GM12878 (cell line): ENCODE measurements around the gene TIMM17A. TPM values are rescaled to one million over a fixed set of nuclear protein-coding genes. Genes with fewer than 3 reads are reported as not detected.
A peak's percentile ranks its signal among the peaks of the same experiment; 100 is the strongest.

ENCODE experiments used
- ATAC-seq: fragments of 200-7000 bp; cut with Tn5 transposase; 3 replicates; pipeline ENCODE4 v1.9.1; 2020; ENCODE audit warnings: mild to moderate bottlenecking, moderate library complexity
- BruUV-seq: library from RNA; stranded (reverse); fragments of 400-500 nt; replicated peaks from 2 replicates; lab custom pipeline; 2021; lab: Mats Ljungman, UMichigan
- CTCF ChIA-PET: fragments of 300-600 bp; sonication (Branson Sonifier 250); formaldehyde crosslinking; extraction: SDS; loops from one replicate; lab custom pipeline; 2021; ENCODE audit warnings: inconsistent platforms; lab: Yijun Ruan, JAX
- POLR2A ChIA-PET: fragments of 350-600 bp; formaldehyde crosslinking; extraction: SDS; loops from one replicate; lab custom pipeline; 2021; ENCODE audit warnings: inconsistent platforms; lab: Charles Lee
- RAD21 ChIA-PET: fragments of 300-600 bp; sonication (Branson Sonifier 250); formaldehyde crosslinking; loops from one replicate; lab custom pipeline; 2023; ENCODE audit warnings: antibody characterized with exemption; ENCODE audit not compliant: unreplicated experiment; lab: Charles Lee
- SMC1A ChIA-PET: fragments of 300-600 bp; sonication (Branson Sonifier 250); formaldehyde crosslinking; loops from one replicate; lab custom pipeline; 2023; ENCODE audit not compliant: unreplicated experiment, uncharacterized antibody; lab: Charles Lee
- DNase-seq: peaks from one replicate; pipeline ENCODE4 v3.0.0-alpha.2; 2011; ENCODE audit warnings: low read depth, low spot score
- FAIRE-seq: peaks from 3 replicates; lab custom pipeline; 2011; peaks lifted over from hg19 to GRCh38; lab: Jason Lieb, UNC
- H2AFZ ChIP-seq: 2 replicates; pipeline ENCODE4 v1.6.0; 2011; ENCODE audit warnings: low read depth, low read length, control low read depth; ENCODE audit not compliant: control insufficient read depth
- H3K27ac ChIP-seq: 2 replicates; pipeline ENCODE4 v1.5.1; 2011; ENCODE audit warnings: control low read depth; ENCODE audit not compliant: control insufficient read depth, insufficient read depth
- H3K27me3 ChIP-seq, 2 experiments: replicated peaks in 1 of 2; 2 replicates each; pipeline versions ENCODE4 v1.6.0 to v1.6.1; 2011; ENCODE audit warnings: low read length in 1 of 2; ENCODE audit not compliant: control insufficient read depth in 2 of 2, insufficient read depth in 2 of 2
- H3K36me3 ChIP-seq, 2 experiments: 2 replicates each; pipeline ENCODE4 v1.5.1; 2011; ENCODE audit warnings: low read length in 1 of 2; ENCODE audit not compliant: control insufficient read depth in 2 of 2, insufficient read depth in 2 of 2
- H3K4me1 ChIP-seq: 2 replicates; pipeline ENCODE4 v1.6.1; 2011; ENCODE audit warnings: mild to moderate bottlenecking, low read length, moderate library complexity, mixed read lengths; ENCODE audit not compliant: control insufficient read depth, insufficient read depth
- H3K4me2 ChIP-seq: 2 replicates; pipeline ENCODE4 v1.6.0; 2011; ENCODE audit warnings: control low read depth; ENCODE audit not compliant: control insufficient read depth, insufficient read depth
- H3K4me3 ChIP-seq: fragments of 200-600 bp; sonication (generic); 2 replicates; pipeline ENCODE4 v1.5.1; 2016
- H3K79me2 ChIP-seq: 2 replicates; pipeline ENCODE4 v1.6.0; 2011; ENCODE audit warnings: low read length; ENCODE audit not compliant: control insufficient read depth, insufficient read depth
- H3K9ac ChIP-seq: 2 replicates; pipeline ENCODE4 v1.8.0; 2011; ENCODE audit warnings: low read length, control low read depth, mixed read lengths; ENCODE audit not compliant: control insufficient read depth, insufficient read depth
- H3K9me3 ChIP-seq: replicated peaks from 3 replicates; pipeline ENCODE4 v1.5.1; 2011; ENCODE audit warnings: mild to moderate bottlenecking, low read length; ENCODE audit not compliant: control insufficient read depth, insufficient read depth
- H4K20me1 ChIP-seq: 2 replicates; pipeline ENCODE4 v1.6.0; 2011; ENCODE audit not compliant: control insufficient read depth, insufficient read depth
- BACH1 ChIP-seq: fragments of 450-650 bp; IDR thresholded peaks from 2 replicates; pipeline ENCODE4 v1.6.1; 2017; ENCODE audit warnings: mild to moderate bottlenecking, borderline replicate concordance
- GABPA ChIP-seq: IDR thresholded peaks from 2 replicates; pipeline ENCODE4 v1.6.1; 2014; ENCODE audit warnings: antibody characterized with exemption, low read depth, mild to moderate bottlenecking, inconsistent platforms
- GATAD2B ChIP-seq: fragments of 450-650 bp; conservative IDR thresholded peaks from 2 replicates; pipeline ENCODE4 v1.6.1; 2017; ENCODE audit warnings: low read depth, mild to moderate bottlenecking, moderate library complexity
- IKZF1 ChIP-seq: fragments of 450-650 bp; conservative IDR thresholded peaks from 2 replicates; pipeline ENCODE4 v1.6.1; 2017; ENCODE audit warnings: antibody characterized with exemption, mild to moderate bottlenecking
- RB1 ChIP-seq: fragments of 450-650 bp; formaldehyde crosslinking; IDR thresholded peaks from 2 replicates; pipeline ENCODE4 v1.6.1; 2017; ENCODE audit warnings: mild to moderate bottlenecking, borderline replicate concordance
- TCF7 ChIP-seq: IDR thresholded peaks from 2 replicates; pipeline ENCODE4 v1.6.1; 2014; ENCODE audit warnings: antibody characterized with exemption, borderline replicate concordance
- ZBTB33 ChIP-seq: fragments of 450-650 bp; IDR thresholded peaks from 2 replicates; pipeline ENCODE4 v1.6.1; 2017; ENCODE audit warnings: mild to moderate bottlenecking
- ZNF274 ChIP-seq: IDR thresholded peaks from one replicate; pipeline ENCODE4 v1.8.0; 2011; ENCODE audit not compliant: insufficient read length, insufficient read depth
- ZZZ3 ChIP-seq: IDR thresholded peaks from 2 replicates; pipeline ENCODE4 v1.6.1; 2011; ENCODE audit warnings: low read depth; ENCODE audit not compliant: control insufficient read depth, insufficient read length
- WGBS: methylation state at CpG from one replicate; pipeline ENCODE4 v1.1.6; 2016; ENCODE audit warnings: low lambda C conversion rate; ENCODE audit not compliant: insufficient replicate concordance, insufficient coverage; ENCODE audit errors: missing lambda C conversion rate; 5-methylcytosine and 5-hydroxymethylcytosine counted together
- in situ Hi-C: fragments of 300-500 bp; cut with MboI; formaldehyde crosslinking; loops from 9 replicates; pipeline ENCODE4 v1.14.3; 2018; ENCODE audit warnings: mixed read lengths
- intact Hi-C: fragments of 100-400 bp; cut with micrococcal nuclease; formaldehyde crosslinking; loops from one replicate; pipeline ENCODE4 v1.14.2; 2022; ENCODE audit not compliant: unreplicated experiment
- polyA plus RNA-seq, 11 experiments: library from polyadenylated mRNA; depleted of rRNA in 4 of 11; unstranded in 6 of 11; stranded (reverse) in 5 of 11; fragments of >200 nt; fragmentation: Nextera tagmentation in 4 of 11; fragmentation: Illumina TruSeq in 1 of 11; extraction: Ambion mirVana in 4 of 11; extraction: Trizol in 1 of 11; gene quantifications; 1 replicate in 1 of 11; 2 replicates in 10 of 11; pipeline versions ENCODE4 v1.2.1 to v1.2.3, GENCODE V29; 2011 to 2016; ENCODE audit warnings: inconsistent platforms in 2 of 11, missing spikeins in 2 of 11, low read depth in 1 of 11
- total RNA-seq, 4 experiments: library from RNA; depleted of rRNA in 3 of 4; stranded (reverse); fragments of >200 nt in 3 of 4; fragmentation: Illumina TruSeq in 1 of 4; extraction: Trizol in 1 of 4; gene quantifications; 2 replicates each; pipeline versions ENCODE4 v1.2.1 to v1.2.3, GENCODE V29; 2013 to 2021

Gene TIMM17A
- total and polyA plus RNA-seq, 10 of the 15 experiments (the other 5 are each of a cell fraction or from before 2014, with no cell fraction given): 68.6 to 357 (median 92.4) TPM

- ChIA-PET RAD21 (no interaction called here), SMC1A (no interaction called here), POLR2A (no interaction called here), CTCF (no interaction called here)
- Histone ChIP-seq H3K4me2 (no peak overlapping the region), H3K9me3 (no peaks in the 10 kb centered on the region), H3K27ac (no peak overlapping the region), H3K9ac (no peak overlapping the region), H4K20me1 (no peaks in the 10 kb centered on the region), H3K27me3 (no peaks in the 10 kb centered on the region; a peak in 1 of 4 replicates), H2AFZ (no peak overlapping the region), H3K4me1 (peaks cover 4% of the 10 kb centered on the region; the same call in 1 of the 2 replicates), H3K79me2 (no peaks in the 10 kb centered on the region), H3K4me3 (no peak overlapping the region), H3K36me3 (no peaks in the 10 kb centered on the region)
- in situ Hi-C loops (no loop called here), intact Hi-C loops (no loop called here)
- no TSS peak for BruUV-seq
- 38% methylated on average over 5 of the region's 5 CpGs for WGBS
- FAIRE-seq (no peak), DNase-seq (no peak), ATAC-seq (no peak)
- TF ChIP-seq TCF7: no peak
- no peak for TF ChIP-seq RB1
- TF ChIP-seq ZNF274: no peak
- no peak for TF ChIP-seq GATAD2B
- TF ChIP-seq GABPA: no peak
- no peak for TF ChIP-seq ZZZ3
Observed at GRCh38 chr1:201918343-201918742, 37.0 kb upstream of the TIMM17A start.

GRCh38 chr1:201921952-201922558 lies 33.2 kb upstream of the TIMM17A start:
- H3K27me3 ChIP-seq: no peaks in the 10 kb centered on the region; a peak in 1 of 4 replicates
- H3K9ac ChIP-seq: no peak overlapping the region
- ATAC-seq: no peak
- no peak overlapping the region for H3K27ac ChIP-seq
- intact Hi-C loops (no loop called here), in situ Hi-C loops (no loop called here)
- H3K4me1 ChIP-seq: no peaks in the 10 kb centered on the region
- TF ChIP-seq ZBTB33 (no peak), BACH1 (0 out of 2 replicates have a peak, but pooled peaks have one; percentile 42), IKZF1 (no peak)
- no peaks in the 10 kb centered on the region for H4K20me1 ChIP-seq
- H3K79me2 ChIP-seq: no peaks in the 10 kb centered on the region
- H3K4me3 ChIP-seq: no peak overlapping the region
- POLR2A ChIA-PET: no interaction called here
- CTCF ChIA-PET: no interaction called here
- SMC1A ChIA-PET: no interaction called here
- BruUV-seq: no TSS peak
- RAD21 ChIA-PET: no interaction called here
- WGBS: 41% methylated on average over 3 of the region's 3 CpGs
- H3K9me3 ChIP-seq: no peaks in the 10 kb centered on the region
- DNase-seq: no peak
- H2AFZ ChIP-seq: no peak overlapping the region
- H3K36me3 ChIP-seq: no peaks in the 10 kb centered on the region
- H3K4me2 ChIP-seq: no peak overlapping the region
- no peak for FAIRE-seq
